ENCODE measurements around the gene TMIE.

TMIE gene

GRCh38 chr3:46759239-46760167 lies 58.3 kb downstream of the TMIE start:
- TF ChIP-seq EZH2phosphoT487 (IDR thresholded peaks at IDR 0.05; ENCODE audit: borderline replicate concordance, low read length) (no peak), CTCF (IDR thresholded peaks at IDR 0.05; ENCODE audit: low read depth, low read length, poor library complexity, severe bottlenecking) (no peak)
- Histone ChIP-seq H3F3A (ENCODE audit: control insufficient read depth, insufficient read depth) (no peaks in the 10 kb centered on the region), H3K9me2 (replicated peaks; ENCODE audit: control insufficient read depth, low read length) (no peaks in the 10 kb centered on the region), H3K27me3 (ENCODE audit: control insufficient read depth, low read length) (no peaks in the 10 kb centered on the region), H3K9me3 (ENCODE audit: control insufficient read depth, insufficient read depth, low read length) (no peaks in the 10 kb centered on the region), H3K36me3 (ENCODE audit: control insufficient read depth, low read length) (no peaks in the 10 kb centered on the region), H3K79me2 (ENCODE audit: control insufficient read depth, low read length) (no peaks in the 10 kb centered on the region), H3K4me1 (ENCODE audit: control insufficient read depth, low read length) (no peaks in the 10 kb centered on the region), H3K4me3 (ENCODE audit: low read length) (no peak overlapping the region), H4K20me1 (ENCODE audit: control insufficient read depth, insufficient read depth, low read depth, low read length) (no peaks in the 10 kb centered on the region), H3K27ac (ENCODE audit: low read depth, low read length) (no peak overlapping the region), H3K4me2 (ENCODE audit: low read length) (no peak overlapping the region)
